Measurements from ENCODE around the gene VSIG8.

DNA sequence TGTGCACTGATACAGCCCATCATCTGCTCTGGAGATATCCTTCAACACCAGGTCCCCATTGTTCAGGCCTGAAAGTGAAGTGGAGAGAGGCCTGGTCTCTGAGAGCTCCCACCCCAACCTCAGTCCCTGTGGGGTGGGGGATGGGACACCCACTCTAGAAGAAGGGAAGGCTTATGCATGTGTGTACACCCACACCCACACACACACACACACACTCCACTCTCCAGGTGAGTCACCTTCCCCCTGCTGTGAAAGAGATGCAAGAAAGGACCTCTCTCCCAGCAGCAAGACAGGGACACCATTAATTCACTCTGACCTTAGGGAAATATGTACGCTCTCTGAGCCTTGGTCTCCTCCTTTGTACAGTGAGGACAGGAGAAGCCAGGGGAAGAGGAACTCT is 5.9 kb downstream of the VSIG8 start:
- TF ChIP-seq, protein P1, sequence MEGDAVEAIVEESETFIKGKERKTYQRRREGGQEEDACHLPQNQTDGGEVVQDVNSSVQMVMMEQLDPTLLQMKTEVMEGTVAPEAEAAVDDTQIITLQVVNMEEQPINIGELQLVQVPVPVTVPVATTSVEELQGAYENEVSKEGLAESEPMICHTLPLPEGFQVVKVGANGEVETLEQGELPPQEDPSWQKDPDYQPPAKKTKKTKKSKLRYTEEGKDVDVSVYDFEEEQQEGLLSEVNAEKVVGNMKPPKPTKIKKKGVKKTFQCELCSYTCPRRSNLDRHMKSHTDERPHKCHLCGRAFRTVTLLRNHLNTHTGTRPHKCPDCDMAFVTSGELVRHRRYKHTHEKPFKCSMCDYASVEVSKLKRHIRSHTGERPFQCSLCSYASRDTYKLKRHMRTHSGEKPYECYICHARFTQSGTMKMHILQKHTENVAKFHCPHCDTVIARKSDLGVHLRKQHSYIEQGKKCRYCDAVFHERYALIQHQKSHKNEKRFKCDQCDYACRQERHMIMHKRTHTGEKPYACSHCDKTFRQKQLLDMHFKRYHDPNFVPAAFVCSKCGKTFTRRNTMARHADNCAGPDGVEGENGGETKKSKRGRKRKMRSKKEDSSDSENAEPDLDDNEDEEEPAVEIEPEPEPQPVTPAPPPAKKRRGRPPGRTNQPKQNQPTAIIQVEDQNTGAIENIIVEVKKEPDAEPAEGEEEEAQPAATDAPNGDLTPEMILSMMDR (IDR thresholded peaks at IDR 0.05) = no peak
- TF ChIP-seq POLR2A (IDR thresholded peaks at IDR 0.05) = no peak
